HCT116 (cell line): ENCODE data around the gene RPH3AL. TPM values are rescaled to one million over a fixed set of nuclear protein-coding genes. Genes with fewer than 3 reads are reported as not detected.

ENCODE experiments used
- FOSL1 ChIP-seq: IDR thresholded peaks from 2 replicates; pipeline ENCODE4 v1.6.1; 2012; ENCODE audit warnings: low read depth
- JUND ChIP-seq: IDR thresholded peaks from 2 replicates; pipeline ENCODE4 v1.6.1; 2012
- YY1 ChIP-seq: IDR thresholded peaks from 2 replicates; pipeline ENCODE4 v1.6.1; 2011; ENCODE audit warnings: low read length, low read depth, moderate library complexity, mild to moderate bottlenecking; ENCODE audit not compliant: insufficient replicate concordance; ENCODE audit errors: extremely low read depth
- total RNA-seq: library from RNA; stranded (reverse); gene quantifications from one replicate; pipeline ENCODE4 v1.2.1, GENCODE V29; 2021; ENCODE audit not compliant: unreplicated experiment
- TF ChIP-seq, protein P1 (sequence below): IDR thresholded peaks from 2 replicates; pipeline ENCODE4 v1.6.1; 2012; ENCODE audit warnings: low read depth
- TF ChIP-seq, protein P2 (sequence below): IDR thresholded peaks from 2 replicates; pipeline ENCODE4 v1.6.1; 2011; ENCODE audit warnings: mild to moderate bottlenecking, low read length, moderate library complexity; ENCODE audit not compliant: insufficient replicate concordance; ENCODE audit errors: extremely low read depth

Gene RPH3AL
- total RNA-seq, 1 experiment from 2014 or later, result 17.0 TPM

DNA sequence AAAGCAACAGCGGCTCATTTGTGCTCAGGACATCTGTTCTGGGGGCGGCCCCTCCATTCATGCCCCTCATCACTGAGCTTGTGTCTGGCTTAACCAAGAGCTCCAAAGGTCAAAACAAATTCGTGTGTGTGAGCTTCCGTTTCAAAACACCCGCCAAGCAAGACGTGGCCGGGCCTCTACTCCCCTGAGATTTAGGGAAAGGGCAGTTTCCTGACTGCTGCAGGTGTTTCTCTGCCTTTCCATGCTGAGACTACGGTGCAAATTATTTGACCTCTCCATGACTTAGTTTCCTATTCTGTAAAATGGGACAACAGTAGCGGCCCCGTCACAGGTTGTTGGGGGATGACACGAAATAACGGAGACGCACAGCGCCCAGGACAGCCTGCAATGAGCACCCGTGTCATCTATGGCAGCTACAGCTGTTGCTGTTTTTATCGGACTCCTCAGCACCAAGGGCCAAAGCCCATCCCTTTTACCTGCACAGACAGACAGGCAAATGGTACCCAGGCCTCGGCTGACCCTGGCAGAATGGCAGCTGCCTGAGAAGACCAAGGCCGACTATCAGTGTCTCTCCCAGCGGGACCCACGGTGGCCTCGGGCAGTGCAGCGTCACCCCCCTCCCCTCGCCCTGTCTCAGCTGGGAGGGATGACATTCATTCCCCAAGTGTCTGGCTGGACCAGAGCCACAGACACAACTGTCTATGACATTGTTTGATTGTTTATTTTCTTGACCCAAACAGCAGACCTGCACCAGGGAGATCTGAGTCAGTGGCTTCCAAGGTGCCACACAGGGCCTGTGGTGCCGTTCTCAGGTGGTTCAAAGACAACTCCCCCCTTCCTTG lies 120.4 kb downstream of the RPH3AL start (continued):
- TF ChIP-seq, protein P1, sequence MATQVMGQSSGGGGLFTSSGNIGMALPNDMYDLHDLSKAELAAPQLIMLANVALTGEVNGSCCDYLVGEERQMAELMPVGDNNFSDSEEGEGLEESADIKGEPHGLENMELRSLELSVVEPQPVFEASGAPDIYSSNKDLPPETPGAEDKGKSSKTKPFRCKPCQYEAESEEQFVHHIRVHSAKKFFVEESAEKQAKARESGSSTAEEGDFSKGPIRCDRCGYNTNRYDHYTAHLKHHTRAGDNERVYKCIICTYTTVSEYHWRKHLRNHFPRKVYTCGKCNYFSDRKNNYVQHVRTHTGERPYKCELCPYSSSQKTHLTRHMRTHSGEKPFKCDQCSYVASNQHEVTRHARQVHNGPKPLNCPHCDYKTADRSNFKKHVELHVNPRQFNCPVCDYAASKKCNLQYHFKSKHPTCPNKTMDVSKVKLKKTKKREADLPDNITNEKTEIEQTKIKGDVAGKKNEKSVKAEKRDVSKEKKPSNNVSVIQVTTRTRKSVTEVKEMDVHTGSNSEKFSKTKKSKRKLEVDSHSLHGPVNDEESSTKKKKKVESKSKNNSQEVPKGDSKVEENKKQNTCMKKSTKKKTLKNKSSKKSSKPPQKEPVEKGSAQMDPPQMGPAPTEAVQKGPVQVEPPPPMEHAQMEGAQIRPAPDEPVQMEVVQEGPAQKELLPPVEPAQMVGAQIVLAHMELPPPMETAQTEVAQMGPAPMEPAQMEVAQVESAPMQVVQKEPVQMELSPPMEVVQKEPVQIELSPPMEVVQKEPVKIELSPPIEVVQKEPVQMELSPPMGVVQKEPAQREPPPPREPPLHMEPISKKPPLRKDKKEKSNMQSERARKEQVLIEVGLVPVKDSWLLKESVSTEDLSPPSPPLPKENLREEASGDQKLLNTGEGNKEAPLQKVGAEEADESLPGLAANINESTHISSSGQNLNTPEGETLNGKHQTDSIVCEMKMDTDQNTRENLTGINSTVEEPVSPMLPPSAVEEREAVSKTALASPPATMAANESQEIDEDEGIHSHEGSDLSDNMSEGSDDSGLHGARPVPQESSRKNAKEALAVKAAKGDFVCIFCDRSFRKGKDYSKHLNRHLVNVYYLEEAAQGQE, result no peak
- TF ChIP-seq, protein P2, sequence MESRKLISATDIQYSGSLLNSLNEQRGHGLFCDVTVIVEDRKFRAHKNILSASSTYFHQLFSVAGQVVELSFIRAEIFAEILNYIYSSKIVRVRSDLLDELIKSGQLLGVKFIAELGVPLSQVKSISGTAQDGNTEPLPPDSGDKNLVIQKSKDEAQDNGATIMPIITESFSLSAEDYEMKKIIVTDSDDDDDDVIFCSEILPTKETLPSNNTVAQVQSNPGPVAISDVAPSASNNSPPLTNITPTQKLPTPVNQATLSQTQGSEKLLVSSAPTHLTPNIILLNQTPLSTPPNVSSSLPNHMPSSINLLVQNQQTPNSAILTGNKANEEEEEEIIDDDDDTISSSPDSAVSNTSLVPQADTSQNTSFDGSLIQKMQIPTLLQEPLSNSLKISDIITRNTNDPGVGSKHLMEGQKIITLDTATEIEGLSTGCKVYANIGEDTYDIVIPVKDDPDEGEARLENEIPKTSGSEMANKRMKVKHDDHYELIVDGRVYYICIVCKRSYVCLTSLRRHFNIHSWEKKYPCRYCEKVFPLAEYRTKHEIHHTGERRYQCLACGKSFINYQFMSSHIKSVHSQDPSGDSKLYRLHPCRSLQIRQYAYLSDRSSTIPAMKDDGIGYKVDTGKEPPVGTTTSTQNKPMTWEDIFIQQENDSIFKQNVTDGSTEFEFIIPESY, result no peak
- TF ChIP-seq FOSL1 (no peak), YY1 (no peak), JUND (no peak)
